ENCODE measurements around the gene STUB1.

DNA sequence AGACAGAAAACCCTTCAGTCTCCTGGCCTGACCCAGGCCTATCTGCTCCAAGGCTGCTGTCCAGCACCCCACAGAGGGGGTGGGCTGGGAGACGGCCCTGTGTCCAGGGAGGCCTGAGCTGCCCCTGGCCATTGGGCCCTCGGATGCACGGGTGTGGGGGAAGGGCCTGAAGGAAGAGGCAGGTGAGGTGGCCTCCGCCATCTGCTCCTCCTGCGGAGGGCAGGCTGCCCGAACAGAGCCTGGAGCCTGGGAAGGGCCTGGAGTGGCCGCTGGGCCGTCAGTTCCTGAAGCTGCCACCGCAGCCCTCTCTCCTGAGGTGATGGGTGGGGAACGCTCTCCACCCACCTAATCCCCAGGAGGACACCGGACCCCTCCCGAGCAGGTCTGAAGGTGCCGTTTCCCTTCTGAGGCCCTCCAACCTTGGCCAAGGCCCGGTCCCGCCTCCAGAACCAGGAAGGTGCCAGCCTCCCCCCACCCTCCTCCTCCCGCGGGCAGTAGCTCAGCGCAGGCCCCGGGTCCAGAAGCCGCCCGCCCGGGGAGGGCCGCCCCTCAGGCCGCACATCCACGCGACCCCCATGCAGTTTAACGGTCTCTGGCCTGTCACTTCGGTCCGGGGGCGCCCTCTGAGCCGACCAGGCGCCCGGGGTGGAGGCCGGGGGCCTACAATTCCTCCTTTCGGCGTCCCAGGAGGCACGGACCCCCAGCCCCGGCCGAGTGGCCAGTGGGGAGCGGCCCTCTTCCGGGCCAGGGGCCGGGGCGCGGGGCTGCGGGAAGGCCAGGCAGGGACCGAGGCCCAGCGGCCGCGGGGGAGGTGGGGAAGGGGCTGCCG lies 24.6 kb downstream of the STUB1 start:
- TF ChIP-seq, protein P1, sequence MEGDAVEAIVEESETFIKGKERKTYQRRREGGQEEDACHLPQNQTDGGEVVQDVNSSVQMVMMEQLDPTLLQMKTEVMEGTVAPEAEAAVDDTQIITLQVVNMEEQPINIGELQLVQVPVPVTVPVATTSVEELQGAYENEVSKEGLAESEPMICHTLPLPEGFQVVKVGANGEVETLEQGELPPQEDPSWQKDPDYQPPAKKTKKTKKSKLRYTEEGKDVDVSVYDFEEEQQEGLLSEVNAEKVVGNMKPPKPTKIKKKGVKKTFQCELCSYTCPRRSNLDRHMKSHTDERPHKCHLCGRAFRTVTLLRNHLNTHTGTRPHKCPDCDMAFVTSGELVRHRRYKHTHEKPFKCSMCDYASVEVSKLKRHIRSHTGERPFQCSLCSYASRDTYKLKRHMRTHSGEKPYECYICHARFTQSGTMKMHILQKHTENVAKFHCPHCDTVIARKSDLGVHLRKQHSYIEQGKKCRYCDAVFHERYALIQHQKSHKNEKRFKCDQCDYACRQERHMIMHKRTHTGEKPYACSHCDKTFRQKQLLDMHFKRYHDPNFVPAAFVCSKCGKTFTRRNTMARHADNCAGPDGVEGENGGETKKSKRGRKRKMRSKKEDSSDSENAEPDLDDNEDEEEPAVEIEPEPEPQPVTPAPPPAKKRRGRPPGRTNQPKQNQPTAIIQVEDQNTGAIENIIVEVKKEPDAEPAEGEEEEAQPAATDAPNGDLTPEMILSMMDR (IDR thresholded peaks at IDR 0.05; ENCODE audit: low read depth, low read length, missing input control): no peak
- TF ChIP-seq, protein P2, sequence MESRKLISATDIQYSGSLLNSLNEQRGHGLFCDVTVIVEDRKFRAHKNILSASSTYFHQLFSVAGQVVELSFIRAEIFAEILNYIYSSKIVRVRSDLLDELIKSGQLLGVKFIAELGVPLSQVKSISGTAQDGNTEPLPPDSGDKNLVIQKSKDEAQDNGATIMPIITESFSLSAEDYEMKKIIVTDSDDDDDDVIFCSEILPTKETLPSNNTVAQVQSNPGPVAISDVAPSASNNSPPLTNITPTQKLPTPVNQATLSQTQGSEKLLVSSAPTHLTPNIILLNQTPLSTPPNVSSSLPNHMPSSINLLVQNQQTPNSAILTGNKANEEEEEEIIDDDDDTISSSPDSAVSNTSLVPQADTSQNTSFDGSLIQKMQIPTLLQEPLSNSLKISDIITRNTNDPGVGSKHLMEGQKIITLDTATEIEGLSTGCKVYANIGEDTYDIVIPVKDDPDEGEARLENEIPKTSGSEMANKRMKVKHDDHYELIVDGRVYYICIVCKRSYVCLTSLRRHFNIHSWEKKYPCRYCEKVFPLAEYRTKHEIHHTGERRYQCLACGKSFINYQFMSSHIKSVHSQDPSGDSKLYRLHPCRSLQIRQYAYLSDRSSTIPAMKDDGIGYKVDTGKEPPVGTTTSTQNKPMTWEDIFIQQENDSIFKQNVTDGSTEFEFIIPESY (IDR thresholded peaks at IDR 0.05): no peak
- TF ChIP-seq JUND (IDR thresholded peaks at IDR 0.05): no peak
- TF ChIP-seq, protein P3, sequence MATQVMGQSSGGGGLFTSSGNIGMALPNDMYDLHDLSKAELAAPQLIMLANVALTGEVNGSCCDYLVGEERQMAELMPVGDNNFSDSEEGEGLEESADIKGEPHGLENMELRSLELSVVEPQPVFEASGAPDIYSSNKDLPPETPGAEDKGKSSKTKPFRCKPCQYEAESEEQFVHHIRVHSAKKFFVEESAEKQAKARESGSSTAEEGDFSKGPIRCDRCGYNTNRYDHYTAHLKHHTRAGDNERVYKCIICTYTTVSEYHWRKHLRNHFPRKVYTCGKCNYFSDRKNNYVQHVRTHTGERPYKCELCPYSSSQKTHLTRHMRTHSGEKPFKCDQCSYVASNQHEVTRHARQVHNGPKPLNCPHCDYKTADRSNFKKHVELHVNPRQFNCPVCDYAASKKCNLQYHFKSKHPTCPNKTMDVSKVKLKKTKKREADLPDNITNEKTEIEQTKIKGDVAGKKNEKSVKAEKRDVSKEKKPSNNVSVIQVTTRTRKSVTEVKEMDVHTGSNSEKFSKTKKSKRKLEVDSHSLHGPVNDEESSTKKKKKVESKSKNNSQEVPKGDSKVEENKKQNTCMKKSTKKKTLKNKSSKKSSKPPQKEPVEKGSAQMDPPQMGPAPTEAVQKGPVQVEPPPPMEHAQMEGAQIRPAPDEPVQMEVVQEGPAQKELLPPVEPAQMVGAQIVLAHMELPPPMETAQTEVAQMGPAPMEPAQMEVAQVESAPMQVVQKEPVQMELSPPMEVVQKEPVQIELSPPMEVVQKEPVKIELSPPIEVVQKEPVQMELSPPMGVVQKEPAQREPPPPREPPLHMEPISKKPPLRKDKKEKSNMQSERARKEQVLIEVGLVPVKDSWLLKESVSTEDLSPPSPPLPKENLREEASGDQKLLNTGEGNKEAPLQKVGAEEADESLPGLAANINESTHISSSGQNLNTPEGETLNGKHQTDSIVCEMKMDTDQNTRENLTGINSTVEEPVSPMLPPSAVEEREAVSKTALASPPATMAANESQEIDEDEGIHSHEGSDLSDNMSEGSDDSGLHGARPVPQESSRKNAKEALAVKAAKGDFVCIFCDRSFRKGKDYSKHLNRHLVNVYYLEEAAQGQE (IDR thresholded peaks at IDR 0.05): no peak
- no peak for TF ChIP-seq YY1 (IDR thresholded peaks at IDR 0.05)
- TF ChIP-seq FOXA1 (IDR thresholded peaks at IDR 0.05): no peak
- no peak for TF ChIP-seq TAF1 (conservative IDR thresholded peaks at IDR 0.05)
- no peak for TF ChIP-seq SP1 (IDR thresholded peaks at IDR 0.05)
- TF ChIP-seq, protein P4, sequence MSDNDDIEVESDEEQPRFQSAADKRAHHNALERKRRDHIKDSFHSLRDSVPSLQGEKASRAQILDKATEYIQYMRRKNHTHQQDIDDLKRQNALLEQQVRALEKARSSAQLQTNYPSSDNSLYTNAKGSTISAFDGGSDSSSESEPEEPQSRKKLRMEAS (IDR thresholded peaks at IDR 0.05): no peak
- TF ChIP-seq RAD21 (IDR thresholded peaks at IDR 0.05): no peak
- no peak for TF ChIP-seq EGR1 (IDR thresholded peaks at IDR 0.05; ENCODE audit: low read depth in 2 of 2)
- no peak for TF ChIP-seq RXRA (IDR thresholded peaks at IDR 0.05)
- no peak for TF ChIP-seq HNF4A (conservative IDR thresholded peaks at IDR 0.05)

Data from liver (tissue), 3 donors.